GM12878 (cell line): ENCODE measurements around the gene GOLGA8K.
"Not testable (repeated sequence)": the region's sequence is repeated elsewhere in the genome, so short reads cannot be mapped to it uniquely, and the experiment has no call there.

Experiments used
- BCL3 ChIP-seq: IDR thresholded peaks from 2 replicates; pipeline ENCODE4 v1.6.1; 2011; ENCODE audit warnings: borderline replicate concordance, low read depth, mild to moderate bottlenecking, moderate library complexity, low read length; ENCODE audit not compliant: insufficient read depth, poor library complexity, severe bottlenecking
- EZH2 ChIP-seq: IDR thresholded peaks from 2 replicates; pipeline ENCODE4 v1.6.1; 2012; ENCODE audit warnings: low read depth, mild to moderate bottlenecking, control low read depth, inconsistent platforms, low read length, borderline replicate concordance; ENCODE audit not compliant: control insufficient read depth
- MXI1 ChIP-seq: fragments of 150-350 bp; IDR thresholded peaks from 2 replicates; pipeline ENCODE4 v1.6.1; 2011; ENCODE audit warnings: low read depth, mild to moderate bottlenecking, inconsistent platforms, low read length, improper control_type of control experiment
- NR2C2 ChIP-seq: IDR thresholded peaks from 2 replicates; pipeline ENCODE4 v1.6.1; 2011; ENCODE audit warnings: borderline replicate concordance, low read depth; ENCODE audit not compliant: control insufficient read depth, insufficient read length
- POLR2A ChIP-seq: IDR thresholded peaks from 2 replicates; pipeline ENCODE4 v1.6.1; 2011; ENCODE audit warnings: low read depth, mild to moderate bottlenecking, low read length
- SIX5 ChIP-seq: IDR thresholded peaks from 2 replicates; pipeline ENCODE4 v1.6.1; 2011; ENCODE audit warnings: mild to moderate bottlenecking, low read depth, low read length, moderate library complexity; ENCODE audit not compliant: severe bottlenecking
- SRF ChIP-seq, 2 experiments: IDR thresholded peaks; 2 replicates each; pipeline ENCODE4 v1.6.1; 2011; ENCODE audit warnings: low read depth in 2 of 2, low read length in 2 of 2, mild to moderate bottlenecking in 1 of 2, moderate library complexity in 1 of 2
- ZBTB11 ChIP-seq: fragments of 450-650 bp; formaldehyde crosslinking; IDR thresholded peaks from 2 replicates; pipeline ENCODE4 v1.5.0; 2022; ENCODE audit warnings: mild to moderate bottlenecking, missing genetic modification characterization
- ZNF24 ChIP-seq: fragments of 450-650 bp; IDR thresholded peaks from 2 replicates; pipeline ENCODE4 v1.6.1; 2017; ENCODE audit warnings: antibody characterized with exemption, mild to moderate bottlenecking
- TF ChIP-seq, protein P1 (sequence below), 3 experiments: IDR thresholded peaks in 2 of 3; conservative IDR thresholded peaks in 1 of 3; 2 replicates each; pipeline ENCODE4 v1.5.1; 2011; ENCODE audit warnings: low read depth in 3 of 3, low read length in 3 of 3, mild to moderate bottlenecking in 3 of 3, control low read depth in 2 of 3, moderate library complexity in 2 of 3, inconsistent platforms in 1 of 3, mixed read lengths in 1 of 3; ENCODE audit not compliant: control insufficient read depth in 2 of 3, insufficient read depth in 1 of 3; ENCODE audit errors: extremely low read depth in 1 of 3

DNA sequence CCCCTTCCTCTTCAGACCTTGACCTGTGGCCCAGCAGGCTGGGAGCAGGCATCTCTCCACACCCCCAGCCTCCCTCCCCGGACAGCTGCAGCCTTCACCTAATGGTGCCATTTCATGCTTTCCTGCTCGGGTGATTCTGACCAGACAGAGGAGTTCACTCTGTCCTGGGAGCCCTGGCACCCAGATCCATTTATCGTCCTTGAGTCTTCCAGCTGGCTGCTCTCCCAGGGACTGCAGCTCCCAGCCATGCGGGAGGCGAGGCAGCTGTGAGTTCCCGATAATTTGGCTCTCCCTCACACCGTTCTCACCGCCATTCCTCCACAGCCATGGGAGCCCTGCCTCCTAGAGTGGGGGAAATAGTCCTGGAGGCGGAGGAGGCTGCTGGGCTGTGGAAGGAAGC, 32.6 kb downstream of the GOLGA8K start:
- TF ChIP-seq POLR2A; ZBTB11 (CRISPR knock-in tag); EZH2; SIX5; NR2C2; ZNF24; BCL3; MXI1; SRF (IDR thresholded peaks at IDR 0.05; ENCODE audit: low read depth in 2 of 2, low read length in 2 of 2): not testable (repeated sequence)
- TF ChIP-seq, protein P1, sequence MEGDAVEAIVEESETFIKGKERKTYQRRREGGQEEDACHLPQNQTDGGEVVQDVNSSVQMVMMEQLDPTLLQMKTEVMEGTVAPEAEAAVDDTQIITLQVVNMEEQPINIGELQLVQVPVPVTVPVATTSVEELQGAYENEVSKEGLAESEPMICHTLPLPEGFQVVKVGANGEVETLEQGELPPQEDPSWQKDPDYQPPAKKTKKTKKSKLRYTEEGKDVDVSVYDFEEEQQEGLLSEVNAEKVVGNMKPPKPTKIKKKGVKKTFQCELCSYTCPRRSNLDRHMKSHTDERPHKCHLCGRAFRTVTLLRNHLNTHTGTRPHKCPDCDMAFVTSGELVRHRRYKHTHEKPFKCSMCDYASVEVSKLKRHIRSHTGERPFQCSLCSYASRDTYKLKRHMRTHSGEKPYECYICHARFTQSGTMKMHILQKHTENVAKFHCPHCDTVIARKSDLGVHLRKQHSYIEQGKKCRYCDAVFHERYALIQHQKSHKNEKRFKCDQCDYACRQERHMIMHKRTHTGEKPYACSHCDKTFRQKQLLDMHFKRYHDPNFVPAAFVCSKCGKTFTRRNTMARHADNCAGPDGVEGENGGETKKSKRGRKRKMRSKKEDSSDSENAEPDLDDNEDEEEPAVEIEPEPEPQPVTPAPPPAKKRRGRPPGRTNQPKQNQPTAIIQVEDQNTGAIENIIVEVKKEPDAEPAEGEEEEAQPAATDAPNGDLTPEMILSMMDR (IDR thresholded peaks at IDR 0.05 in 2 of 3, conservative IDR thresholded peaks at IDR 0.05 in 1 of 3; ENCODE audit: control insufficient read depth in 2 of 3, extremely low read depth in 1 of 3, insufficient read depth in 1 of 3, low read depth in 3 of 3, low read length in 3 of 3): not testable (repeated sequence)
